Hematopoietic multipotent progenitor cell treated with erythropoietin and hydrocortisone succinate and interleukin-3 and kit ligand, for 17 days (in vitro differentiated cells): Measurements from ENCODE around the gene AKT1S1.

Experiments used
- DNase-seq: peaks from one replicate; pipeline ENCODE4 v3.0.0-alpha.2; 2015; ENCODE audit warnings: low spot score

Gene AKT1S1

DNA sequence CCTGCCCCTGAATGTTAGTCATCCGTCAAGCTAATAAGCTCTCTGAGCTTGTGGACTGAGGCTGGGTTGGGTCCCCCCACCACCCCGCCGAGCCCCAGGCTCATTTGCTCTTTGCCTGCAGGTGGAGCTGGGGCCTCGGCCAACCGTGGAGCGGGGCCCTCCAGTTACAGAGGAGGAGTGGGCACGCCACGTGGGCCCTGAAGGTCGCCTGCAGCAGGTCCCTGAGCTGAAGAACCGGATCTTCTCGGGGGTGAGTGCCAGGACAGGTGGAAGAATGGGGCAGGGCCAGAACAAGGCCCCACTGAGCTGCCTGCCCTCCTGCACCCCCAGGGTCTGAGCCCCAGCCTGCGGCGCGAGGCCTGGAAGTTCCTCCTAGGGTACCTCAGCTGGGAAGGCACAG lies 5.5 kb upstream of the AKT1S1 start:
- no peak for DNase-seq

DNA sequence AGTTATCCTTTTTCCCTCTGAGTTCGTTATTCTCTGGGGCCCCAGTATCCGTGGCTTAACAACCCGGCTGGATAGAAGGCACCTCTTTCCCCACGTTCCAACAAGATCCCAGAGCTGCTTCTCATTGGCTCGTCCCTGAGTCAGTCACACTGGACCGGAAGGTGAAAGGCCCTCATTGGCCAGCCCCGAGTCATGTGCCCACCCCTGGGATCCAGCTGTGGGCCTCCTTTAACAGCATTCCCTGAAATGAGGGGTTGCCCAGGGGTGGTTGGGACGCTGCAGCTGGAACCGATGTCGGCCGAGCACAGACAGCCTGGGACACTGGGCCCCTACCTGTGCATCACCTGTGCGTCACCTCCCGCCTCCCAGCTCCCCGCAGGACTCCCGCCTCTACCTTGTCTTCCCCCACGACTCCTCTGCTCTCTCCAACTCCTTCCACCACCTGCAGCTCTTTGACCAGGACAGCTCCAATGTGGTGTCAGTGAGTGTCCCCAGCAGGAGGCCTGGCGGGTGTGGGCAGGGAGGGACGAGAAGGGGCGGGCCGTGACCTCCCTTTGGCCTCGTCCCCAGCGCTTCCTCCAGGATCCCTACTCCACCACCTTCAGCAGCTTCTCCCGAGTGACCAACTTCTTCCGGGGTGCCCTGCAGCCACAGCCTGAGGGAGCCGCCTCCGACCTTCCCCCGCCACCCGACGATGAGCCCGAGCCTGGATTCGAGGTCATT lies 4.7 kb upstream of the AKT1S1 start:
- DNase-seq: no peak

DNA sequence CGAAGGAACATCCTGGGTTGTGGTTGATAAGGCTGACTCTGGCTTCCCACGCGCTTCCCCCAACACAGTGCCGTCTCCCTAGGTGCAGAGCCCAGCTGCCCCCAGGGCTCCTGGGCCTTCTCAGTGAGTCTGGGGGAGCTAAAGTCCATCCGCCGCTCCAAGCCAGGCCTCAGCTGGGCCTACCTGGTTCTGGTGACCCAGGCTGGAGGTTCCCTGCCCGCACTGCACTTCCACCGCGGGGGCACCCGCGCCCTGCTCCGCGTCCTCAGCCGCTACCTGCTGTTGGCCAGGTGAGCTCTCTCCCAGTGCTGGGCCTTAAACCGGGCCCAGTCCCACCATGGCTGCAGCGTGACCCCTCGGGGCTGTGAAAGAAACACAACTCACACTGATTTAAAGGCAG lies 4.0 kb upstream of the AKT1S1 start:
- no peak for DNase-seq

DNA sequence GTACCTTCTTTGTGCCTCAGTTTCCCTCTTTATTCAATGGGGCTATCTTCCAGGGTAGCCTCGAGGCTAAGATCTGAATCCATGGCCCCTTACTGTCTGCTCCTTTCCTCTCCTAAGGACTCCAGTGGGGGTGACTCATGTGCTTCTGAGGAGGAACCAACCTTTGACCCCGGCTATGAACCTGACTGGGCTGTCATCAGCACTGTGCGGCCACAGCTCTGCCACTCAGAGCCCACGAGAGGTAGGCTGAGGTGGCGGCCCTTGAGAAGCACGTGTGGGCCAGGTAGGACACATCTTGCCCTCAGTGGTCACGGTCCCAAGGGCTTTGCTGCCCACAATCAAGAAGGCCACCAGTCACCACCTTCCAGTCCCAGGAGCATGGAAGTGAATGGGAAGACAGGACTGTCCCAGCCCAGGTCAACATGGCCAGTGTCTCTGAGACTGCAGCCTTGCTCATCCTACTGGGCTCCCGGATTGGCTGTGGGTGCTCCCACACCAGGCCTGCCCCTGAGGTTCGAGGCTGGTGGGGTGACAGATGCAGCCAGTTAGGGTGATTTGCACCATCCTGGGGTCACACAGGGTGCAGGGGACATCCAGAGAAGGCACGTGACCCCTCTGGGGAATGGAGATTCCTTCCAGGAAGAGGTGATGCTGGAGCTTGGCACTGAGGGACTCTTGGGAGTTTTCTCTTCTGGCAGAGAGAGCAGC lies 3.2 kb upstream of the AKT1S1 start:
- DNase-seq: no peak

DNA sequence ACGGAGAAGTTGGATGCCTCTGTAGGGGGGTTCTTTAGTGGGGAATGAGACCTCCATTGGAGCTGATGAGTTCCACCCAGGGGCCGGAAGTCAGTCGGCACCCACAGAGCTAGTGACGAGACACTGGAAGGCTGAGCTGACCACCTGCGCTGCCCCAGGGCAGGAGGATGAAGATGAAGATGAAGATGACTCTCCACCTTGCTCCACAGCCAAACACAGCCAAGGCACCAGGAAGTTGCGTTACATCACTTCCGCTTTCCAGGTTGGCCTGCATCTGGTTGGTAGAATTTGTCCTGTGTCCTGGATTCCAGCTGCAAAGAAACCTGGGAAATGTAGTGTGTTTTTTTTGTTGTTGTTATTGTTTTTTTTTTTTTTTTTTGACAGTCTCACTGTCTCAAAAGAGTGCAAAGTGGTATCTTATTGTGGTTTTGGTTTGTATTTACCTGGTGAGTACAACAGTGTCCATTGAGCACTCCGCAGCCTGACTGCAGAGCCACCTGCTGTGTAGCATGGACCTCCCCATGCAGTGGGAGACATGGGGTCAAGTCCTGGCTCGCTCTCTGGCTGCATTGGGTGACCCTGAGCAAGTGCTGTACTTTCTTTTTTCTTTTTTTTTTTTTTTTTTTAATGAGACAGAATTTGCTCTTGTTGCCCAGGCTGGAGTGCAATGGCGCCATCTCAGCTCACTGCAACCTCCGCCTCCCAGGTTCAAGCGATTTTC lies 2.2 kb upstream of the AKT1S1 start:
- peak; percentile 10 for DNase-seq

DNA sequence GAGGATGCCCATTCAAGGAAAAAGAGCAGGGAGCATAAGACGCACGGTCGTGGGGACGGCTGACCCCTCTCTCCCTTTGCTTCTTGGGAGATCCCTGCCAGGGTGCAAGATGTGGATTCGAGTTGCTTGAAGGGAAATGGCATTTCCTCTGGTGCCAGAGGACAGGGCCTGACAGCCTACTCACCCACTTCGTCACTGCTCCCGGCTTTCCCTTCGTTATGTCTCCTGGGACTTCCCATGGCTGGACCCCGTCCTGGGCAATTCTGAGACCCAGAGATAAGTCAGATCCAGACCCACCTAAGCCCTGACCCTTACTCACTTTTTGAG lies 1.6 kb upstream of the AKT1S1 start:
- DNase-seq: no peak

DNA sequence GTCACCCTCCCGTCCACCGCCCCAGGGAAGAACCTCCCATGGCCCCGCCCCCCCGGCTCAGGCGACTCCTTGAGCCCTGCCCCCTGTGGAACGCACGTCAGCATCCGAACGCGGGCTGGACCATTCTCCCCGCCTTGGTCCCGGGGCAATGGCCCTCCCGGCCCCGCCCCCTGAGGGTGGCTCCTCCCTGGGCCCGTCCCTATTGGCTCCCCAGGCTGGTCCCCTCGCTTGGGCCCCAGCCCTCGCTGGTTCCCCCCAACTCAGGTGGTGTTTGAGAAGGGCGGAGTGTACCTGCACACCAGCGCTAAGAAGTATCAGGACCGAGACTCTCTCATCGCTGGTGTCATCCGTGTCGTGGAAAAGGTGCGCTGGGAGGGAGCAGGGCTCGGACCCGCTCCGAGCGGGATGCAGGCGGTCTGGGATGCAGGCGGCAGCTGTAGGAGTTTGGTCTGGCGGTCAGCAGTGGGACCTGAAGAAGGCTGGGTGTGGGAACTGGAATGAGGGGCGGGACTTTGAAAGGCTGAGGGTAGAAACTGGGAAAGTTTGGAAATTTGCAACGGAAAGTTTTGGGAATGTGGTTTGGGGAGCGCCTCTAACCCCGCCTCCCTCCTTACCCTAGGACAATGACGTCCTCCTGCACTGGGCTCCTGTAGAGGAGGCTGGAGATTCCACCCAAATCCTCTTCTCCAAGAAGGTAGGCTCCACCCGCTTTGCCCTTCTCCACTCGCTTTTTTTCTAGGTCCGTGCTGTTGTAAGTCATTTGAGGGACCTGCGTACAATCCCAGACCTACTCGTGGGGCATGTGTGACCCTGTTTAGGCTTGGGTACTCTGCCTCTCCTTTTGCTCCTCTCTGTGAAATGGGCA lies 956 bp upstream of the AKT1S1 start:
- DNase-seq: peak; percentile 99

DNA sequence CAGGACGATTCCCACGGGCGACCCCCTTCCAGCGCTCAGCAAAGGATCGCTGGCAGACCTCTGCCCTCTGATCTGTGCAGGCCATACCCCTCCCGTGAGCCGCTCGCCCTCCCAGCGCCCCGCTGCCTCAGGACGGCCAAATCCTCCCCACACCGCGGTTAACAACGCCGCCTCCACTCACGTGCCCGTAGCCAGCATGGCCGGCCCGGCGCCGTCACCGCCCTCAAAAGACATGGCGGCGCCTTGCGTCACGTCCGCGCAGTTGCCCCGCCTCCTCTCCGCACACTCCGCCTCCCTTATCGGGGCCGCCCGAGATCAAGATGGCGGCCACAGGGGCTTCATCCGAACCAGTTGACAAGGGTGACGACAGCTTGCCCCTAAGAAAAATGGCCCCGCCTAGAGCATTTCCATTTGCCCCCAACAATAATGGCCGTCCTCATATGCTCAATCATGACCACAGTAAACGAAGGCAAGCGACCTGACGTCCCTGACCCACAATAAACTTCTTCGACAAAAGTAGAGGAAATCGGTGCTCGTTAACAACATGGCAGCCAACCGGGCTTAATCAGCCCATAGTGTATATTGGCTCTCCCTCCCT lies 634 bp downstream of the AKT1S1 start:
- peak; percentile 99 for DNase-seq

DNA sequence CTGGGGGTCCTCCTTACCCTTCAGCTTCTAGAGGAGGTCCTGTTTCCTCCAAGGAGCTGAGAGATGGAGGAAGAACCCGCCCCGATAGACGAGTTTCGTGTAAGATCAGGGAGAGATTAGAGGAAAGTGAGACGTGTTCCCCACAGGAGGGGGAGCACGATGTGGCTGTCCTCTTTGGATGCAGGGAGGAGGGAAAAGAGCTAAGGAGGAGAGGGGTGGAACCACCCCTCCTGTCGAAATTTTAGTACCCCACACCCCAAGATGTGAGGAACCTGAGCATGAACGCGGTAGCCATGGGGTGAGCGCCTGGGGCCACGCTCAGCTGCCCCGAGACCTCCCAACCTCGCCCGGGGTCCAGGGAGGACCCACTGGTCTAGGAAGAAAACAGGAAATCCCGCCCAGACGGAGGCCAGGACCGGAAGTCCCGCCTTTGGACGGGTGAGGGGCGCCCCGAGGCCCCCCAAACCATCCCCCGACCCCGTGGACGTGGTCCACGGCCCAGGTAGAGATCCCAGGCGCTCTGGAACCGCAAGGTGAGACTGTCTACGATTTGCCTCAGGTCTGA lies 1.2 kb downstream of the AKT1S1 start:
- DNase-seq: peak; percentile 86

DNA sequence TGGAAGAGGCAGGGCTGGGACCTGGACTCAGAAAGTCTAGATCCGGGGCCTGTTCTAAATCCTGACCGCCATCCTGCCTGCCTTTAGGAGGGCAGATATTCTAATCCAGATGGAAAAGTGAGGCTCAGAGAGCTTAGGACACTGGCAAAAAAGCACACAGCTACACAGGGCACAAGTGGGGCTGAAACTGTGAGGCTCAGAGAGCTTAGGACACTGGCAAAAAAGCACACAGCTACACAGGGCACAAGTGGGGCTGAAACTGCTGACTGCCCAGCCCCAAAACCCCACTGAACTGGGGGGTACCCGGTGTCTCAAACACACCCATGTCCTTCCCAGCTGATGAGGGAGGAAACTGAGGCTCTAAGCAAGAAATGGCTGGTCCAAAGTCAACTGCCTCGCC lies 2.0 kb downstream of the AKT1S1 start:
- no peak for DNase-seq

DNA sequence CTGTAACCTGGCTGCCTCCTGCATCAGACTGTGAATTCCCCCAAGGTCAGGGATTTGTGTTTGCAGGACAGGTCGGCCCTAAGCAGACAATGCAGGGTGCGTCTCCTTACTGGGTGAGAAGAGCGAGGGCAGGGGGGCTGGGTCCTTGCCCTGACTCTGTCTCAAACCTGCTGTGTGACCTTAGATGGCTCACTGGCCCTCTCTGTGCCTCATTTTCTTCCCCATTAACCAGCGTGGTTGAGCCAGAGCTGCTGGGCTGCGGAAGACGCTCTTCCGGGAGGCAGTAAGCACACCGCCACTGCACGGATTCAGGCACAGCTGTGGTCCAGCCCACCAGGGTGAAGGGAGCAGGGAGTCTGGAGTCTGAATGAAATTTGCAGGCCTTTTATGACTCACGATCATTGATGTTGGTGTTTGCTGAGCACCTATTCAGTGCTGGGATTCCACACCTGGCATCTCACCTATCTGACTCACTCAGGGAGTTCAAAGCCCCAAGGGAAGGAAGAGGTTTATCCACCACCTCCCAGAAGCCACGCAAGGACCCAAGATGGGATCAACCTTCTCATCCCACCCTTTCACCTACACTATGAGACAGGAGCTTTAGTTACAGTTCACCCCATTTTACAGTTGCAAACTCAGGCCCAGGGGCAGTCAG lies 2.5 kb downstream of the AKT1S1 start:
- DNase-seq: peak; percentile 50

DNA sequence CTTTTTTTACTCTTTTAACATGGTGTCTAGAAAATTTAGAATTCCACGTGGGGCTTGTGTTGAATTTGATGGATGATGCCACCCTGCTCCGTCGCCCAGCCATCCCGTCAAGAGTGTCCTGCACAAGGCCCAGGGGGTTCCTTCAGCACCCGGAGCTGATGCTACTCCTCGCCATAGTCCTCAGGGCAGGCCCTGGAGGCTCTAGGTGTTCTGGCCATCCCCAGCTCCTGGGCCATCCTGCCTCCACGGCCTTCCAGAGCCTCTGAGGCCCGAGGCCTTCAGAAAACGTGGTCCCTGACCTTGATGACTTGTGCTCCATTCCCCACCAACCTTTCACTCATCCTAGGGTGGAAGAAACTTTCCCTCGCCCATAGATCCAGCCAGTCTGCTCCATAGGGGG lies 3.3 kb downstream of the AKT1S1 start:
- no peak for DNase-seq

DNA sequence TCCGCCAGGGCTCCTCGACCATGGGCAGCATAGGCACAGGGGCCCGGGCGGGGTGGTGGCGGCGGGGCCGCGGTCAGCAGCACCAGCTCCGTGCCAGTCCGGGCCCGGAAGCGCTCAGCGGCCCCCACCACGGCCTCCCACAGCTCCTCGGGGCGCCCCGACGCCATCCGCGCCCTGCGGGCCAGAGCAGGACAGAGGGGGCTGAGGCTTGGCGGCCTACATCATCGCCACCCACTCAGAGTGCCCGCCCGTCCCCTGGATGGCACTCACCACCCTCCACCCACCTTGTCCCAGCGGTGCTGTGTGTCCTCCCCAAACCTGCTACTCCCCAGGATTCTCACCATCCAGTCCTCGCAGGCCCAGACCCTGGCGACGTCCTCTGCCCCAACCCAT lies 4.0 kb downstream of the AKT1S1 start:
- DNase-seq: peak; percentile 28

DNA sequence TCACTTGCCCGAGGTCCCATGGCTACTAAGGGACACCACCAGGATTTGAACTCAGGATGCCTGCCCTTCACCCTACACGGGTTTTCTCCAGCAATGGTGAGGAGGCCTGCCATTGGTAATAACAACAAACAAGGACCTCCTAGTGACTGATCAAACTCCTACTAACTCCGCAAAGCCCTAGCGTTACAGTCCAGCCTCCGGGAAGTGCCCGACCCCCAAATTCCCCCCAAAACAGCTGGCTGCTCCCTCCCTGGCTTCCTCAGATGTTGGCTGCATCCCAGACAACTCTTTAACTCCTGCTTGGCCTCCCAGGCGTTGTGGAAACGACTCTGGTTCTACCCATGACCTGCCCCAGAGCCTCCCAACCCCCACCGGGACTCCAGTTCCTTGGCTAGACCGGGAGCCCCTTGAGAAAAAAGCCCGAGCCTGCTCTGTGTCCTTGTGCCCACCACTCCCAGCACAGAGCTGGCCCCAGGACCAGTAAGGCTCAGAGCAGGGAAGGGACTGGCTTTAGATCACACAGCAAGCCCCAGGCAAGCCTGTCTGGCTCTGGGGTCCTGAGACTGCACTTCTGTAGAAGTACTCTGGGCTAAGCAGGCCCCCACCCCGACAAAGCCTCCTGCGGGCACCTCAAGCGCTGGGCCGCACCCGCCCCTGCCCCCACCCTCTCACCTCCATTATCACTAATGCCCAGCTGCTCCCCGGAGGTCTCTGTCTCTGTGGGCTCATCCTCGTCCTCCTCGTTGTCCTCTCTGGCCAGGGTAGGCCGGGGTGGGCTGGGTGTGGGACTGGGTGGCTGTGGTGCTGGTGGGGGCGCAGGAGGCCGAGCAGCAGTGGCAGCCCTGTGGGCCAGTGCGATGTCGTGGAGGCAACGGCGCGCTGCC lies 4.7 kb downstream of the AKT1S1 start:
- DNase-seq: peak; percentile 62

DNA sequence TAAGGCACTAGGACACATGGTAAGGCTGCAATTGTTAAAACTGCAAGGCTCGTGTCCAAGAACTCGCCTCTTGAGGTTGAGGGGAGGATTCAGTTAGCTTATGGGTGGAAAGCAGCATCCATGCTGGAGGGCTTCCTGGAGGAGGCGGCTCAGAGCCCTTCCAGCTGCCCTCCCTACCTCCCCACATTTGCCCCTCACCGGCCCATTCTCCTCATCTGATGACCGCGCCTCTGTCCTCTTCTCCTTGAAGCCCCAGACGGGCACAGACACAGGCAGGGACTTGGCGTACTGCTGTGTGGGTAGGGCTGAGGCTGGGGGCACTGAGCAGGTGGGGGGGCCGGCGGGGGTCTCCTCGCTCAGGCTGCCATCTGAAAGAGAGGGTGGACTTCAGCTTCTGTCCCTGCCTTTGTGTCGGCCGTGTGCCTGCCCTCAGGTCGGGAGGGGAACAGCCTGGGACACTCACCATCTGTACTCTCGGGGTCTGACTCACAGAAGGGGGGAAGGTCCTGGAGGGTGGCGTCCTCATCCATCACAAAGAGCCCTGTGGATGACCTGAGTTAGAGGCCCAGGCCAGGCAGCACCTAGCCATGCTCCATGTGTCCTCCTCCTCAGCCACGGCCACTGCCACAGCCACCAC lies 5.7 kb downstream of the AKT1S1 start:
- DNase-seq: peak; percentile 29

DNA sequence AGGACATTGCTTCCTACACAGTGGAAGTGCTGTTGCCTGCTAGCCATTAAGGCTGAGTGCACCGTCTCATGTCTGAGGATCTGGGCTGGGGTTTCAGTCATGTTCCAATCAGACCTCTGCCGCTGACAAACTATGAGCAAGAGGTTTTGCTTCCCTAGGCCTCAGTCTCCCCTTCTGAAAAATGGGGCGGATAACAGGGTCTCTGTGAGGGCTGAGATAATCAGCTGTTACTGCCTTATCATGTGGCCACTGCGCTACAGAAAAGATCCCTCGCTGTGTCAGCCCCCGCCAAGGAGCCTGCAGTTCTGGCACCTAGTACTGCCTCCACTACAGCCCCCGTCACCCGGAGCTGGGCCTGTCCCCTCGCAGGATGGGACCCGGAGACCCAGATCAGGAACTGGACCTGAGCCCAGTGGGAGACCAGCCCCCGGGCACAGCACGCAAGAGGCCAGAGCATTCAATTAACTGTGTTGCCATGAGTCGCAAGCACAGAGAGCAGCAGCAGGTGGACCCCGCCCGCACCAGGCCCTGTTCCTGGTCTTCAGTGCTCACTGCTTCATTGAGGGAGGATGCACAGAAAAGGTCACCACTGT lies 6.8 kb downstream of the AKT1S1 start:
- DNase-seq: peak; percentile 55

DNA sequence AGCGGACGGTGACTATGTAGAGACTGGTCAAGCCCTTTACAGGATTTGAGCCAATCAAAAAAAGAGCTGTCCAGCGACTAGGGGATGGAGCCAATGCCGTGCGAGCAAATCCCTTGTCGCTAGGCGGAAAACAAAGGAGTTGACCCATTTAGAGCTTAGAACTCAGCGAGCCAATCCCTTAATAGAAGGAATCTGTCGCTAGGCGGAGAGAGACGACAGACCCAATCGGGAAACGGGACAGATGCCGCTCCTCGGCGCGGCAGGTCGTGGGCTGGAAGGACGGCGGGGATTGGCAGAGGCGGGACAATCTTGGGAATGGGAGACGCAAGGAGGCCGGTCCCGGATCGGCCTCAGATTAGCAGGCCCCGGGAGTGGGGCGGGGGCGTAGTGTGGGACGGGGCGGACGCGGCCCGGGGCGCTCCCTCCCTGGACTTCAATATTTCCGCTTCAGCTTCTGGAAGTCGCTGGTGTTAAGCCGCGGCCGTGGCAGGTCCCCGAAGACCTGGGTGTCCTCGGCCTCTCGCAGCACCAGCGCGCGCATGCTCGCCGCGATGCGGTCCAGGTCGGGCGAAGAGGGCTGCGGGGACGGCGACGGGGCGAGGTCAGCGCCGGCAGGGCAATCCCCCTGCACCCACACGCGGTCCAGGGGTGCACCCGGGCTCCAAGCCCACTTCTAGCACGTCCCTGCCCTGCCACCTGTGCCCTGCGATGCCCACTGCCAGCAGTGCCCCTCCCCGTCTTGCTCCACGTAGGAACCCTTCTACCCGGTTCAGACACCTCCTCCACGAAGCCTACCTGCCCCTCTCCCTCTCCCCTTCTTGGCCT lies 7.5 kb downstream of the AKT1S1 start:
- DNase-seq: peak; percentile 99

DNA sequence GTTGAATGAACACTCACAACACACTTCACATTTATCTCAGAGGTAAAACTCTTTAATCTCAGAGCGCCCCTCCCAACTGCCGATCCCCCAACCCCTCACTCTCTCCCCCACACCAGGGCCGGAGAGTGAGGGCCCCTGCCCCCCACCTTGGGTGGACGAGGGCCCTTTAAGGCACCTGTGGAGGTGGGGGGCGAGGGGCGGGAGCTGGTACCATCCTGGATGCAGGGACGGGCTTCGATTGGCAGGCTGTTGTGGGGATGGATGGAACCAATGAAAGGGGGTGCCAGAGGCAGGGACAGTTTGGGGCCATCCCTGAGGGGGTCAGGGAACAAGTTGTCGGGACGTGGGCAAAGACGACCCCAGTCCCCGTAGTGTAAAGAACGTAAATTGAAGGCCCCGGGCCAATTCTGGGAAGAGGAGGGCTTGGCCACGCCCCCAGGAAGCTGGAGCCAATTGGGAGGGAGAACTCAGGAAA lies 8.1 kb downstream of the AKT1S1 start:
- no peak for DNase-seq
